Activated CD4-positive, alpha-beta T cell treated with anti-CD3 and anti-CD28 coated beads, Interleukin-2, Interleukin-6, amounts not matched to agents 100 ng/mL and 50 ng/mL, durations not matched to agents 16 hours and 8 hours (primary cell): ENCODE data around the gene PDPR.
"Not testable (repeated sequence)": the region's sequence is repeated elsewhere in the genome, so short reads cannot be mapped to it uniquely, and the experiment has no call there.

Experiments
- DNase-seq: peaks from one replicate; pipeline ENCODE4 v3.0.0-alpha.2; 2020

The PDPR gene

GRCh38 chr16:70166688-70167087 lies 52.6 kb downstream of the PDPR start:
- DNase-seq = not testable (repeated sequence)

GRCh38 chr16:70173212-70173837 lies 59.2 kb downstream of the PDPR start, which contains the start of gene CLEC18C:
Gene CLEC18C (plus strand): TSS chr16:70173787. CDS start chr16:70174279, 492 bp downstream.
- not testable (repeated sequence) for DNase-seq

- DNase-seq = not testable (repeated sequence)
Observed at GRCh38 chr16:70173916-70174315, 59.8 kb downstream of the PDPR start.

- DNase-seq = not testable (repeated sequence)
Observed at GRCh38 chr16:70174387-70174932, 60.3 kb downstream of the PDPR start.

- DNase-seq = not testable (repeated sequence)
Observed at GRCh38 chr16:70187858-70188607, 73.9 kb downstream of the PDPR start.

- DNase-seq = not testable (repeated sequence)
Observed at GRCh38 chr16:70188608-70188915, 74.4 kb downstream of the PDPR start.

- DNase-seq = not testable (repeated sequence)
Observed at GRCh38 chr16:70190574-70190973, 76.4 kb downstream of the PDPR start.

DNA sequence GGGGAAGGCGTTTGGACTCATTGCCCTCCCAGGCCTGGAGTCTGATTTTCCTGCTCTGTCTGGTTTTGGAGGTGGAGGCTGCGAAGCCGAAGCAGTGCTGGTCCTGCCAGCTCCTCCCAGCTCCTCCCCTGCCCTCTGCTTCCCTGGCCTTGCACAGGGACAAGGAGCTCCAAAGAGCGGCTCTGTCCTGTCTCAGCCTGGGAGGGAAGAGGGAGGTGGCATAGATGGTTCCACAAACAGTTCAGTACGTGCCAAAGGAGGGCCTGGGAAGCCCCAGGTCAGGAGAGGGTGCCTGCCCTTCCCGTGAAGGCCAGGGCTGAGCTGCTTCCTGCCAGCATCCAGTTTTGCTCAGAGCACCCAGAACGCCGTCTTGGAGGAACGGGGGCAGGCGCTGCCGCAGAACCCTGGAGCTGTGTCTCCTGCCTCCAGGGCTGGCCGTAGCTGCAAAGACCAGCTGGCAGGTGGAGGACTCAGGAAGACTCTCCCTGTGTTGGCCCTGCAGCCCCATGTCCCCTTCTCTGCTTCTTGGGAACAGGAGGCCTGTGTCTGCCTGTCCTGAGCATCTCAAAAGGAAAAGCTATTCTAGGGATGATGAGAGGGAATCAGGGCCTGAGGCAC lies 82.7 kb downstream of the PDPR start:
- DNase-seq = not testable (repeated sequence)

GRCh38 chr16:70197611-70198010 lies 83.5 kb downstream of the PDPR start:
- not testable (repeated sequence) for DNase-seq

GRCh38 chr16:70198230-70198629 lies 84.1 kb downstream of the PDPR start:
- not testable (repeated sequence) for DNase-seq

DNA sequence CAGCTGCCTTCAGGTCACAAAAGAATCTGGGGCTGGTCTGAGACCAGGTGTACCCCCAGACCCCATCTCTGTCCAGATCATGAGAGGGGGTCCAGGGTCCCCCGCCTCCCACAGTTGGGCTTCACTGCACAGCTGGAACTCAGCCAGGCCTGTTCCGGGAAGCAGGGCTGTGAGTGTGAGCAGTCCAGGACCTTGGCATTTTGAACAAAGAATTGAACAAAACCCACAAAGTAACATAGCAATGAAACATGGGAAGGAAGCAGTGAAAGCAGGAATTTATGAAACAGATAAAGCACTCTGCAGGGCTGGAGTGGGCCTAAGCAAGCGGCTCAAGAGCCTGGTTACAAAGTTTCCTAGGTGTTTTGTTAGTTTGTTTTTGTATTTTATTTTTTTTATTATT lies 84.5 kb downstream of the PDPR start:
- not testable (repeated sequence) for DNase-seq

DNA sequence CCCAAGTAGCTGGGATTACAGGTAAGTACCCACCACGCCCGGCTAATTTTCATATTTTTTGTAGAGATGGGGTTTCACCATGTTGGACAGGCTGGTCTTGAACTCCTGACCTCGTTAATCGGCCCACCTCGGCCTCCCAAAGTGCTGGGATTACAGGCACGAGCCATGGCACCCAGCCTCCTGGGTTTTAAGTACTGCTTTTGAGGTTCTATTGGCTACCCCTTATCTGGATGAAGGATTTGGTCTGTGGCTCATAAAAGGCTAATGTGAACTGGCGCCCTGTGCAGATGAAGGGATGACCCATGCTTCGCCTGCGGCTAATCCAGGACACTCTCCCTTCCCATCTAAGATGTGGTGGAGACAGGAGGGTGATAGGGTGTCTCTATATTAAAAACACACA lies 85.0 kb downstream of the PDPR start:
- not testable (repeated sequence) for DNase-seq

DNA sequence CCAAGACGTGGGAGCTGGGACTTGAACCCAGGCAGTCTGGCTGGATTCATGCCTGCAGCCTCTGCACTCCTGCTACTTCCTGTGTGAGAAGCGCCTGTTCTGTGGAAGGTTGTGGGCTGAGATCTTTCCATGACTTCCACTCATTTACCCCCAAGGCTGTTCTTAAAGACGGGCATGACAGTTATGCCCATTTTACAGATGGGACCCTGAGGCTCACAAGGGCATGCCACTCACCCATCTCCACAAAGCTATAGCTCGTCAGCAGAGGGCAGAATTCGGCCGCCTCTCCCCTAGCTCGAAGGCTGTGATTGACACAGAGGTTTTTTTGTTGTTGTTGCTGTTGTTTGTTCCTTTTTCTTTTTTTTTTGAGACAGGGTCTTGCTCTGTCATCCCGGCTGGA lies 85.9 kb downstream of the PDPR start:
- DNase-seq = not testable (repeated sequence)

- DNase-seq = not testable (repeated sequence)
Observed at GRCh38 chr16:70203508-70203907, 89.4 kb downstream of the PDPR start.

- DNase-seq = not testable (repeated sequence)
Observed at GRCh38 chr16:70204010-70204409, 89.9 kb downstream of the PDPR start.

GRCh38 chr16:70204668-70205405 lies 90.7 kb downstream of the PDPR start:
- DNase-seq = not testable (repeated sequence)

DNA sequence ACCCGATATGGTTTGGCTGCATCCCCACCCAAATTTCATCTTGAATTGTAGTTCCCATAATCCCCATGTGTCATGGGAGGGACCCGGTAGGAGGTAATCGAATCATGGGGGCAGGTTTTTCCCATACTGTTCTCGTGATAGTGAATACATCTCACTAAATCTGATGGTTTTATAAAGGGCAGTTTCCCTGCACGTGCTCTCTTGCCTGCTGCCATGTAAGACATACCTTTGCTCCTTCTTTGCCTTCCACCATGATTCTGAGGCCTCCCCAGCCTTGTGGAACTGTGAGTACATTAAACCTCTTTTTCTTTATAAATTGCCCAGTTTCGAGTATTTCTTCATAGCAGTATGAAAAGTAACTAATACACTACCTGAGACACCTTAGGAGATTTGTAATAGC lies 92.2 kb downstream of the PDPR start:
- DNase-seq = not testable (repeated sequence)
